RWPE2 (cell line): ENCODE measurements around the gene ANTXR1.

Experiments
- ATAC-seq: fragments of 200-7000 bp; cut with Tn5 transposase; 3 replicates; pipeline ENCODE4 v1.9.1; 2021; ENCODE audit warnings: low read depth
- DNase-seq: peaks from one replicate; pipeline ENCODE4 v3.0.0-alpha.2; 2020; ENCODE audit warnings: low spot score
- H3K27ac ChIP-seq: fragments of 450-650 bp; 2 replicates; pipeline ENCODE4 v1.5.1; 2017; ENCODE audit warnings: mild to moderate bottlenecking; ENCODE audit not compliant: poor library complexity, severe bottlenecking
- H3K27me3 ChIP-seq: fragments of 250-450 bp; sonication (Bioruptor Pico); 2 replicates; pipeline ENCODE4 v1.5.1; 2021; ENCODE audit warnings: mild to moderate bottlenecking, moderate library complexity; ENCODE audit not compliant: insufficient read depth, poor library complexity, severe bottlenecking
- H3K36me3 ChIP-seq: fragments of 250-450 bp; sonication (Bioruptor Pico); 2 replicates; pipeline ENCODE4 v1.5.1; 2020; ENCODE audit warnings: low read depth, mild to moderate bottlenecking, moderate library complexity
- H3K4me1 ChIP-seq: fragments of 250-450 bp; sonication (Bioruptor Pico); 2 replicates; pipeline ENCODE4 v1.5.1; 2021; ENCODE audit warnings: mild to moderate bottlenecking, moderate library complexity; ENCODE audit not compliant: insufficient read depth, poor library complexity, severe bottlenecking
- H3K4me3 ChIP-seq: fragments of 250-450 bp; sonication (Bioruptor Pico); 2 replicates; pipeline ENCODE4 v1.5.1; 2021; ENCODE audit warnings: mild to moderate bottlenecking, moderate library complexity; ENCODE audit not compliant: severe bottlenecking
- H3K9me3 ChIP-seq: fragments of 250-450 bp; sonication (Bioruptor Pico); 2 replicates; pipeline ENCODE4 v1.5.1; 2021; ENCODE audit warnings: mild to moderate bottlenecking, moderate library complexity; ENCODE audit not compliant: severe bottlenecking
- CTCF ChIP-seq: fragments of 450-650 bp; IDR thresholded peaks from one replicate; pipeline ENCODE4 v1.5.1; 2017; ENCODE audit warnings: mild to moderate bottlenecking, moderate library complexity; ENCODE audit not compliant: poor library complexity, severe bottlenecking

ANTXR1 gene

GRCh38 chr2:68995916-68996315 is 17.1 kb upstream of the ANTXR1 start:
- no peak for TF ChIP-seq CTCF
- Histone ChIP-seq H3K4me1 (no peaks in the 10 kb centered on the region), H3K4me3 (no peak overlapping the region), H3K27me3 (no peaks in the 10 kb centered on the region), H3K36me3 (no peaks in the 10 kb centered on the region), H3K9me3 (no peaks in the 10 kb centered on the region), H3K27ac (no peak overlapping the region)
- ATAC-seq: no peak
- no peak for DNase-seq

- peaks cover 5% of the 10 kb centered on the region for H3K9me3 ChIP-seq
- DNase-seq: no peak
- no peak overlapping the region for H3K4me3 ChIP-seq
- no peak overlapping the region for H3K27ac ChIP-seq
- no peaks in the 10 kb centered on the region for H3K4me1 ChIP-seq
- ATAC-seq: no peak
- H3K36me3 ChIP-seq: no peaks in the 10 kb centered on the region
- H3K27me3 ChIP-seq: no peaks in the 10 kb centered on the region
- TF ChIP-seq CTCF: no peak
Measured at GRCh38 chr2:68997401-68997800, 15.6 kb upstream of the ANTXR1 start.

- DNase-seq: no peak
- no peaks in the 10 kb centered on the region for H3K4me1 ChIP-seq
- no peak overlapping the region for H3K27ac ChIP-seq
- H3K27me3 ChIP-seq: no peaks in the 10 kb centered on the region
- H3K4me3 ChIP-seq: no peak overlapping the region
- no peaks in the 10 kb centered on the region for H3K36me3 ChIP-seq
- no peak for TF ChIP-seq CTCF
- no peak for ATAC-seq
- peaks cover 5% of the 10 kb centered on the region for H3K9me3 ChIP-seq
Measured at GRCh38 chr2:69001879-69002278, 11.1 kb upstream of the ANTXR1 start.

- DNase-seq (no peak), ATAC-seq (no peak)
- Histone ChIP-seq H3K4me3 (no peak overlapping the region), H3K36me3 (no peaks in the 10 kb centered on the region), H3K9me3 (peaks cover 5% of the 10 kb centered on the region), H3K27ac (no peak overlapping the region), H3K27me3 (no peaks in the 10 kb centered on the region), H3K4me1 (no peaks in the 10 kb centered on the region)
- TF ChIP-seq CTCF: no peak
Measured at GRCh38 chr2:69003731-69004130, 9.2 kb upstream of the ANTXR1 start.

GRCh38 chr2:69007169-69007568 is 5.8 kb upstream of the ANTXR1 start:
- Histone ChIP-seq H3K4me1 (no peaks in the 10 kb centered on the region), H3K36me3 (no peaks in the 10 kb centered on the region), H3K27me3 (no peaks in the 10 kb centered on the region), H3K4me3 (no peak overlapping the region), H3K27ac (no peak overlapping the region), H3K9me3 (peaks cover under 1% of the 10 kb centered on the region)
- ATAC-seq: no peak
- no peak for TF ChIP-seq CTCF
- DNase-seq: no peak
